ENCODE results near the gene HEATR1. TPM values are rescaled to one million over a fixed set of nuclear protein-coding genes. Genes with fewer than 3 reads are reported as not detected.

The HEATR1 gene
- total and polyA plus RNA-seq, 4 donors, result 3.3 to 19.4 (median 9.6) TPM

DNA sequence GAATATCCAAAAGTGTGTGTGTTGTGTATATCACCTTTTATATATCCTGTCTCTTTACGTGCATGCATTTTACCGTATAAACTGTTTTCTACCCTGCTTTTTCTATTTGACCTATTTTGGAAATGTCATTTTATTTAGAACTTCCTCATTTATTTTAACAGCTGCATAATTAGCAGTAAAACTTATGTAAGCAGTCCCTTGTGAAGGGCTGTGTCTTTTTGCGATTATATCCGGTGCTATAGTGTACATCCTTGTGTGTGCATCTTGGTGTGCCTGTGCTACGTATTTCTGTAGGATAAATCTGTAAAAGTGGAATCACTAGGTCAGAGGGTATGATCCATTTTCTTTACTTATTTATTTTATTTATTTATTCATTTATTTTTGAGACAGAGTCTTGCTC is 73.4 kb downstream of the HEATR1 start:
- no peak overlapping the region for H3K9ac ChIP-seq (ENCODE audit: low read depth in 1 of 2, low read length in 2 of 2)
- H3K4me1 ChIP-seq (ENCODE audit: control insufficient read depth in 4 of 4, insufficient read depth in 4 of 4, low read length in 3 of 4), result peaks cover 0 to 42% (median 34%) of the 10 kb centered on the region in 4 donors
- H3K9me3 ChIP-seq (ENCODE audit: control insufficient read depth in 4 of 4, low read length in 3 of 4), result no peaks in the 10 kb centered on the region
- 77% methylated on average over 5 of the region's 5 CpGs for WGBS
- no peak for TF ChIP-seq YY1 (IDR thresholded peaks at IDR 0.05)
- TF ChIP-seq, protein P1, sequence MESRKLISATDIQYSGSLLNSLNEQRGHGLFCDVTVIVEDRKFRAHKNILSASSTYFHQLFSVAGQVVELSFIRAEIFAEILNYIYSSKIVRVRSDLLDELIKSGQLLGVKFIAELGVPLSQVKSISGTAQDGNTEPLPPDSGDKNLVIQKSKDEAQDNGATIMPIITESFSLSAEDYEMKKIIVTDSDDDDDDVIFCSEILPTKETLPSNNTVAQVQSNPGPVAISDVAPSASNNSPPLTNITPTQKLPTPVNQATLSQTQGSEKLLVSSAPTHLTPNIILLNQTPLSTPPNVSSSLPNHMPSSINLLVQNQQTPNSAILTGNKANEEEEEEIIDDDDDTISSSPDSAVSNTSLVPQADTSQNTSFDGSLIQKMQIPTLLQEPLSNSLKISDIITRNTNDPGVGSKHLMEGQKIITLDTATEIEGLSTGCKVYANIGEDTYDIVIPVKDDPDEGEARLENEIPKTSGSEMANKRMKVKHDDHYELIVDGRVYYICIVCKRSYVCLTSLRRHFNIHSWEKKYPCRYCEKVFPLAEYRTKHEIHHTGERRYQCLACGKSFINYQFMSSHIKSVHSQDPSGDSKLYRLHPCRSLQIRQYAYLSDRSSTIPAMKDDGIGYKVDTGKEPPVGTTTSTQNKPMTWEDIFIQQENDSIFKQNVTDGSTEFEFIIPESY (IDR thresholded peaks at IDR 0.05), result no peak
- TF ChIP-seq TAF1 (conservative IDR thresholded peaks at IDR 0.05), result no peak
- no peak for TF ChIP-seq HNF4A (conservative IDR thresholded peaks at IDR 0.05)
- TF ChIP-seq SP1 (IDR thresholded peaks at IDR 0.05), result no peak
- TF ChIP-seq, protein P2, sequence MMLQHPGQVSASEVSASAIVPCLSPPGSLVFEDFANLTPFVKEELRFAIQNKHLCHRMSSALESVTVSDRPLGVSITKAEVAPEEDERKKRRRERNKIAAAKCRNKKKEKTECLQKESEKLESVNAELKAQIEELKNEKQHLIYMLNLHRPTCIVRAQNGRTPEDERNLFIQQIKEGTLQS (IDR thresholded peaks at IDR 0.05), result no peak
- TF ChIP-seq, protein P3, sequence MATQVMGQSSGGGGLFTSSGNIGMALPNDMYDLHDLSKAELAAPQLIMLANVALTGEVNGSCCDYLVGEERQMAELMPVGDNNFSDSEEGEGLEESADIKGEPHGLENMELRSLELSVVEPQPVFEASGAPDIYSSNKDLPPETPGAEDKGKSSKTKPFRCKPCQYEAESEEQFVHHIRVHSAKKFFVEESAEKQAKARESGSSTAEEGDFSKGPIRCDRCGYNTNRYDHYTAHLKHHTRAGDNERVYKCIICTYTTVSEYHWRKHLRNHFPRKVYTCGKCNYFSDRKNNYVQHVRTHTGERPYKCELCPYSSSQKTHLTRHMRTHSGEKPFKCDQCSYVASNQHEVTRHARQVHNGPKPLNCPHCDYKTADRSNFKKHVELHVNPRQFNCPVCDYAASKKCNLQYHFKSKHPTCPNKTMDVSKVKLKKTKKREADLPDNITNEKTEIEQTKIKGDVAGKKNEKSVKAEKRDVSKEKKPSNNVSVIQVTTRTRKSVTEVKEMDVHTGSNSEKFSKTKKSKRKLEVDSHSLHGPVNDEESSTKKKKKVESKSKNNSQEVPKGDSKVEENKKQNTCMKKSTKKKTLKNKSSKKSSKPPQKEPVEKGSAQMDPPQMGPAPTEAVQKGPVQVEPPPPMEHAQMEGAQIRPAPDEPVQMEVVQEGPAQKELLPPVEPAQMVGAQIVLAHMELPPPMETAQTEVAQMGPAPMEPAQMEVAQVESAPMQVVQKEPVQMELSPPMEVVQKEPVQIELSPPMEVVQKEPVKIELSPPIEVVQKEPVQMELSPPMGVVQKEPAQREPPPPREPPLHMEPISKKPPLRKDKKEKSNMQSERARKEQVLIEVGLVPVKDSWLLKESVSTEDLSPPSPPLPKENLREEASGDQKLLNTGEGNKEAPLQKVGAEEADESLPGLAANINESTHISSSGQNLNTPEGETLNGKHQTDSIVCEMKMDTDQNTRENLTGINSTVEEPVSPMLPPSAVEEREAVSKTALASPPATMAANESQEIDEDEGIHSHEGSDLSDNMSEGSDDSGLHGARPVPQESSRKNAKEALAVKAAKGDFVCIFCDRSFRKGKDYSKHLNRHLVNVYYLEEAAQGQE (IDR thresholded peaks at IDR 0.05), result no peak
- no peak for TF ChIP-seq RAD21 (IDR thresholded peaks at IDR 0.05)
- TF ChIP-seq JUND (IDR thresholded peaks at IDR 0.05), result no peak
- TF ChIP-seq NR2F2 (IDR thresholded peaks at IDR 0.05), result no peak
- TF ChIP-seq GABPA (IDR thresholded peaks at IDR 0.05 in 1 of 2, conservative IDR thresholded peaks at IDR 0.05 in 1 of 2), result no peak
- no peak for TF ChIP-seq HNF4G (IDR thresholded peaks at IDR 0.05)
- TF ChIP-seq, protein P4, sequence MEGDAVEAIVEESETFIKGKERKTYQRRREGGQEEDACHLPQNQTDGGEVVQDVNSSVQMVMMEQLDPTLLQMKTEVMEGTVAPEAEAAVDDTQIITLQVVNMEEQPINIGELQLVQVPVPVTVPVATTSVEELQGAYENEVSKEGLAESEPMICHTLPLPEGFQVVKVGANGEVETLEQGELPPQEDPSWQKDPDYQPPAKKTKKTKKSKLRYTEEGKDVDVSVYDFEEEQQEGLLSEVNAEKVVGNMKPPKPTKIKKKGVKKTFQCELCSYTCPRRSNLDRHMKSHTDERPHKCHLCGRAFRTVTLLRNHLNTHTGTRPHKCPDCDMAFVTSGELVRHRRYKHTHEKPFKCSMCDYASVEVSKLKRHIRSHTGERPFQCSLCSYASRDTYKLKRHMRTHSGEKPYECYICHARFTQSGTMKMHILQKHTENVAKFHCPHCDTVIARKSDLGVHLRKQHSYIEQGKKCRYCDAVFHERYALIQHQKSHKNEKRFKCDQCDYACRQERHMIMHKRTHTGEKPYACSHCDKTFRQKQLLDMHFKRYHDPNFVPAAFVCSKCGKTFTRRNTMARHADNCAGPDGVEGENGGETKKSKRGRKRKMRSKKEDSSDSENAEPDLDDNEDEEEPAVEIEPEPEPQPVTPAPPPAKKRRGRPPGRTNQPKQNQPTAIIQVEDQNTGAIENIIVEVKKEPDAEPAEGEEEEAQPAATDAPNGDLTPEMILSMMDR (IDR thresholded peaks at IDR 0.05; ENCODE audit: low read depth, low read length, missing input control), result no peak
- no peak for TF ChIP-seq MAX (IDR thresholded peaks at IDR 0.05)
- no peak for TF ChIP-seq FOXA2 (IDR thresholded peaks at IDR 0.05)
- H3K4me3 ChIP-seq (ENCODE audit: low read depth in 1 of 3, low read length in 3 of 3), result no peak overlapping the region
- no peak overlapping the region for H3K27ac ChIP-seq (ENCODE audit: low read depth in 1 of 2, low read length in 2 of 2)
- DNase-seq (ENCODE audit: low spot score), result no peak
- H3K36me3 ChIP-seq (ENCODE audit: control insufficient read depth in 4 of 4, insufficient read depth in 3 of 4, low read depth in 1 of 4, low read length in 3 of 4), result peaks cover 7 to 22% (median 19%) of the 10 kb centered on the region in 4 donors
- H3K27me3 ChIP-seq (ENCODE audit: control insufficient read depth in 4 of 4, insufficient read depth in 4 of 4, low read length in 3 of 4), result no peaks in the 10 kb centered on the region

GRCh38 chr1:236530286-236530685 is 74.0 kb downstream of the HEATR1 start:
- 94% methylated on average over 1 of the region's 1 CpG for WGBS
- H3K4me3 ChIP-seq (ENCODE audit: low read depth in 1 of 3, low read length in 3 of 3), result no peak overlapping the region
- peaks cover 7 to 21% (median 19%) of the 10 kb centered on the region in 4 donors for H3K36me3 ChIP-seq (ENCODE audit: control insufficient read depth in 4 of 4, insufficient read depth in 3 of 4, low read depth in 1 of 4, low read length in 3 of 4)
- no peak for DNase-seq (ENCODE audit: low spot score)
- H3K9me3 ChIP-seq (ENCODE audit: control insufficient read depth in 4 of 4, low read length in 3 of 4), result no peaks in the 10 kb centered on the region
- no peak overlapping the region for H3K27ac ChIP-seq (ENCODE audit: low read depth in 1 of 2, low read length in 2 of 2)
- TF ChIP-seq FOXA2 (IDR thresholded peaks at IDR 0.05), result no peak
- no peak for TF ChIP-seq RXRA (IDR thresholded peaks at IDR 0.05)
- no peak for TF ChIP-seq FOXA1 (IDR thresholded peaks at IDR 0.05)
- TF ChIP-seq YY1 (IDR thresholded peaks at IDR 0.05), result no peak
- no peak for TF ChIP-seq RAD21 (IDR thresholded peaks at IDR 0.05)
- TF ChIP-seq, protein P1 (IDR thresholded peaks at IDR 0.05), result no peak
- TF ChIP-seq, protein P4 (IDR thresholded peaks at IDR 0.05; ENCODE audit: low read depth, low read length, missing input control), result no peak
- no peak for TF ChIP-seq JUND (IDR thresholded peaks at IDR 0.05)
- no peak for TF ChIP-seq SP1 (IDR thresholded peaks at IDR 0.05)
- TF ChIP-seq, protein P2 (IDR thresholded peaks at IDR 0.05), result no peak
- no peaks in the 10 kb centered on the region for H3K27me3 ChIP-seq (ENCODE audit: control insufficient read depth in 4 of 4, insufficient read depth in 4 of 4, low read length in 3 of 4)
- H3K9ac ChIP-seq (ENCODE audit: low read depth in 1 of 2, low read length in 2 of 2), result no peak overlapping the region
- H3K4me1 ChIP-seq (ENCODE audit: control insufficient read depth in 4 of 4, insufficient read depth in 4 of 4, low read length in 3 of 4), result peaks cover 0 to 36% (median 28%) of the 10 kb centered on the region in 4 donors

All from liver (tissue), 9 donors.